Heart left ventricle (tissue), 16 donors: Measurements from ENCODE around the gene NUF2. TPM values are rescaled to one million over a fixed set of nuclear protein-coding genes. Genes with fewer than 3 reads are reported as not detected.

ENCODE experiments used
- ATAC-seq, 4 donors: fragments of 200-7000 bp; cut with Tn5 transposase; one replicate each; pipeline ENCODE4 v1.9.1; 2020 to 2022; ENCODE audit warnings: moderate library complexity in 4 of 4, mild to moderate bottlenecking in 3 of 4, moderate number of reproducible peaks in 1 of 4
- DNase-seq, 5 donors: peaks; one replicate each; pipeline ENCODE4 v3.0.0-alpha.2; 2020
- H3K27ac ChIP-seq, 12 donors: fragments of 200-600 bp; sonication (generic) in 4 of 12; one replicate each; pipeline versions ENCODE4 v1.5.0 to v1.8.0; 2016 to 2022; ENCODE audit warnings: mild to moderate bottlenecking in 2 of 12
- H3K27me3 ChIP-seq, 9 donors: fragments of 200-600 bp; sonication (generic) in 2 of 9; one replicate each; pipeline versions ENCODE4 v1.5.1 to v1.8.0; 2016 to 2022; ENCODE audit warnings: mild to moderate bottlenecking in 3 of 9
- H3K36me3 ChIP-seq, 9 donors: fragments of 200-600 bp; sonication (generic) in 2 of 9; one replicate each; pipeline versions ENCODE4 v1.5.0 to v1.8.0; 2018 to 2022; ENCODE audit warnings: mild to moderate bottlenecking in 2 of 9
- H3K4me1 ChIP-seq, 12 donors: fragments of 200-600 bp; sonication (generic) in 4 of 12; one replicate each; pipeline versions ENCODE4 v1.5.0 to v1.8.0; 2016 to 2022; ENCODE audit warnings: mild to moderate bottlenecking in 3 of 12
- H3K4me3 ChIP-seq, 12 donors: fragments of 200-600 bp; sonication (generic) in 4 of 12; one replicate each; pipeline versions ENCODE4 v1.5.0 to v1.8.0; 2017 to 2022; ENCODE audit warnings: mild to moderate bottlenecking in 9 of 12, moderate library complexity in 4 of 12
- H3K9me3 ChIP-seq, 12 donors: fragments of 200-600 bp; sonication (generic) in 4 of 12; one replicate each; pipeline versions ENCODE4 v1.5.0 to v1.8.0; 2016 to 2022; ENCODE audit warnings: mild to moderate bottlenecking in 1 of 12
- CTCF ChIP-seq, 12 donors: fragments of 200-600 bp; sonication (generic) in 4 of 12; IDR thresholded peaks; one replicate each; pipeline versions ENCODE4 v1.5.0 to v1.8.0; 2018 to 2022; ENCODE audit warnings: antibody characterized with exemption in 12 of 12, mild to moderate bottlenecking in 5 of 12
- POLR2A ChIP-seq, 2 donors: fragments of 450-650 bp; IDR thresholded peaks; one replicate each; pipeline ENCODE4 v1.6.1; 2017; ENCODE audit warnings: antibody characterized with exemption in 2 of 2, mild to moderate bottlenecking in 2 of 2, moderate library complexity in 2 of 2
- WGBS, 4 donors: extraction: QIAGEN DNeasy Blood & Tissue Kit in 2 of 4; methylation state at CpG; one replicate each; pipeline versions ENCODE4 v1.1.5 to v1.1.7; 2013 to 2018; 5-methylcytosine and 5-hydroxymethylcytosine counted together
- intact Hi-C, 10 donors: fragments of 100-400 bp; cut with DNase I; formaldehyde crosslinking; loops; one replicate each; pipeline versions ENCODE4 v1.11.1 to v1.14.2; 2022
- polyA plus RNA-seq, 2 donors: library from polyadenylated mRNA; stranded (reverse); fragments of 200-250 nt; gene quantifications; one replicate each; pipeline ENCODE4 v1.2.3, GENCODE V29; 2013
- total RNA-seq, 9 donors: library from RNA; depleted of rRNA in 2 of 9; stranded (reverse); fragments of >200 nt in 2 of 9; fragmentation: NEBNext Ultra II Directional in 3 of 9; extraction: Animal tissue kit (Norgen Biotek cat#: 25700) in 3 of 9; gene quantifications; one replicate each; pipeline versions ENCODE4 v1.1.0 to v1.2.4, GENCODE V29; 2016 to 2023
- donor health status: ischemic (EF 13 %, LVEDD 7.1; RV severe dilation, severe dysfunction).
- donor health status: healthy with polysubstance abuse.
- donor health status: DM: no; HTN: yes; CAD: no.
- donor health status: DM: no; HTN: no; CAD: no.
- donor health status: ischemic (EF 25% LVEDD 6.9; RV normal size, moderate dysfunction).
- donor health status: ischemic (EF 25% LVEDD 5.7; RV mildly dilated, moderate dysfunction).
- donor health status: healthy.
- donor health status: DM: yes; HTN: yes; CAD: no.
- donor health status: ischemic (EF 35%, LVEDD 5.7; RV mildly dilated, moderate dysfunction).
- donor health status: nonischemic (EF 11% LVEDD 7.7; RV severe dilation, severe dysfunction).
- donor health status: DM: yes; HTN: yes; CAD: no.
- donor health status: PGD.
- donor health status: ischemic (EF 29% LVEDD 5.4; RV normal size, mild dysfunction).
- donor health status: nonischemic (EF 23%, LVEDD 6.1; RV moderate dilation, normal function).

The NUF2 gene
- total and polyA plus RNA-seq, 11 donors, result 0.18 to 3.2 (median 0.48) TPM; not detected in 3

- TF ChIP-seq CTCF (IDR thresholded peaks at IDR 0.05) (no peak), POLR2A (IDR thresholded peaks at IDR 0.05) (no peak)
- Histone ChIP-seq H3K9me3 (no peaks in the 10 kb centered on the region), H3K4me1 (no peaks in the 10 kb centered on the region), H3K27me3 (peaks cover 0 to 8% (median 0%) of the 10 kb centered on the region in 9 donors), H3K4me3 (no peak overlapping the region), H3K36me3 (no peaks in the 10 kb centered on the region), H3K27ac (no peak overlapping the region)
- ATAC-seq (no peak), DNase-seq (no peak)
- 51 to 68% (median 56%) methylated on average over 9 of the region's 9 CpGs for WGBS, 4 donors
- intact Hi-C loops, result no loop called here
Observed at GRCh38 chr1:163399976-163400601, 78.3 kb downstream of the NUF2 start.

- DNase-seq, result no peak
- peaks cover 0 to 8% (median 0%) of the 10 kb centered on the region in 9 donors for H3K27me3 ChIP-seq
- intact Hi-C loops, result no loop called here
Observed at GRCh38 chr1:163401211-163401610, 79.5 kb downstream of the NUF2 start.

More at GRCh38 chr1:163401211-163401610, 79.5 kb downstream of the NUF2 start:
- Histone ChIP-seq H3K4me1 (no peaks in the 10 kb centered on the region), H3K27ac (no peak overlapping the region), H3K9me3 (no peaks in the 10 kb centered on the region), H3K36me3 (no peaks in the 10 kb centered on the region), H3K4me3 (no peak overlapping the region)
- TF ChIP-seq CTCF (IDR thresholded peaks at IDR 0.05), result no peak
- no peak for TF ChIP-seq POLR2A (IDR thresholded peaks at IDR 0.05)
- no peak for ATAC-seq
- 84 to 90% (median 87%) methylated on average over 3 of the region's 3 CpGs for WGBS, 4 donors

Other genes starting within 250 kb of the NUF2 start
- gene RGS5, start 119.0 kb upstream of the NUF2 start, total RNA-seq, result 100 to 1,000 TPM; 137 to 439 (median 218) TPM
- gene RGS5, start 119.0 kb upstream of the NUF2 start, polyA plus RNA-seq, result 10 to 100 TPM; 63.3 to 90.2 TPM